ENCODE measurements around the gene GDPD1.

DNA sequence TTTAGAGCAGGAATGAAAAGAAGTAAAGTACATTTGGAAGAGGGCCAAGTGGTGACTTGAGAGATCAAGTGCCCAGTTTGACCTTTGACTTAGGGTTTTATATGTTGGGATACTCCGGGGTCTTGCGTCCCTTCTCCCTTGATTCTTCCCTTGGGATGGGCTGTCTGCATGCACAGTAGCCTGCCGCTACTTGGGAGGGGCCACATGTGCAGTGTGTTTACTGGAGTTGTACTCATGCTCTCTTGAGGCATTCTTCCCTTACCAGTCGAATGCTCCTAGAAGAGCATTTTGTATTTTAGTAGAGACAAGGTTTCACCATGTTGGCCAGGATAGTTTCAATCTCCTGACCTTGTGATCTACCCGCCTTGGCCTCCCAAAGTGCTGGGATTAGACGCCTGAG lies 23.8 kb downstream of the GDPD1 start:
- no peak for TF ChIP-seq TAF1 (IDR thresholded peaks at IDR 0.05; ENCODE audit: borderline replicate concordance, low read depth, low read length)
- TF ChIP-seq POLR2A (IDR thresholded peaks at IDR 0.05; ENCODE audit: low read depth, low read length), result no peak
- no peak for TF ChIP-seq POLR2AphosphoS5 (IDR thresholded peaks at IDR 0.05; ENCODE audit: low read depth, low read length)

Data from GM12892 (cell line).